ENCODE measurements around the gene UGT1A3. TPM values are rescaled to one million over a fixed set of nuclear protein-coding genes. Genes with fewer than 3 reads are reported as not detected.

UGT1A3 gene
- total RNA-seq, 1 donor from 2014 or later, result 0.19 TPM

GRCh38 chr2:233813236-233814055, 84.6 kb downstream of the UGT1A3 start:
- DNase-seq (ENCODE audit: extremely low spot score, unreplicated experiment), result peak; percentile 37

GRCh38 chr2:233814056-233814835, 85.4 kb downstream of the UGT1A3 start:
- Mint-ChIP-seq H3K36me3 (no peaks in the 10 kb centered on the region), H3K9me3 (no peaks in the 10 kb centered on the region), H3K27me3 (peaks cover 15% of the 10 kb centered on the region)

More at GRCh38 chr2:233813236-233814055, 84.6 kb downstream of the UGT1A3 start:
- H3K27ac Mint-ChIP-seq, result no peak overlapping the region
- H3K9me3 Mint-ChIP-seq, result no peaks in the 10 kb centered on the region
- no peak for TF ChIP-seq CTCF (conservative IDR thresholded peaks at IDR 0.05)
- H3K27me3 Mint-ChIP-seq, result peaks cover 15% of the 10 kb centered on the region
- H3K4me1 Mint-ChIP-seq (ENCODE audit: unreplicated experiment), result peaks cover 11% of the 10 kb centered on the region
- H3K36me3 Mint-ChIP-seq, result no peaks in the 10 kb centered on the region
- H3K4me3 Mint-ChIP-seq, result no peak overlapping the region

GRCh38 chr2:233815861-233816260, 87.0 kb downstream of the UGT1A3 start:
- peaks cover 6% of the 10 kb centered on the region for H3K27me3 Mint-ChIP-seq
- no peak for DNase-seq (ENCODE audit: extremely low spot score, unreplicated experiment)
- no peak for TF ChIP-seq CTCF (conservative IDR thresholded peaks at IDR 0.05)
- H3K4me1 Mint-ChIP-seq (ENCODE audit: unreplicated experiment), result peaks cover 11% of the 10 kb centered on the region
- no peaks in the 10 kb centered on the region for H3K36me3 Mint-ChIP-seq
- no peak overlapping the region for H3K27ac Mint-ChIP-seq
- no peak overlapping the region for H3K4me3 Mint-ChIP-seq
- H3K9me3 Mint-ChIP-seq, result no peaks in the 10 kb centered on the region

More at GRCh38 chr2:233814056-233814835, 85.4 kb downstream of the UGT1A3 start:
- DNase-seq (ENCODE audit: extremely low spot score, unreplicated experiment), result peak; percentile 52
- Mint-ChIP-seq H3K27ac (no peak overlapping the region), H3K4me3 (no peak overlapping the region), H3K4me1 (ENCODE audit: unreplicated experiment) (peaks cover 11% of the 10 kb centered on the region)
- TF ChIP-seq CTCF (conservative IDR thresholded peaks at IDR 0.05), result no peak

- DNase-seq (ENCODE audit: extremely low spot score, unreplicated experiment), result no peak
- H3K27me3 Mint-ChIP-seq, result peaks cover 7% of the 10 kb centered on the region
- peaks cover 11% of the 10 kb centered on the region for H3K4me1 Mint-ChIP-seq (ENCODE audit: unreplicated experiment)
- H3K4me3 Mint-ChIP-seq, result no peak overlapping the region
- no peaks in the 10 kb centered on the region for H3K36me3 Mint-ChIP-seq
- TF ChIP-seq CTCF (conservative IDR thresholded peaks at IDR 0.05), result no peak
- no peak overlapping the region for H3K27ac Mint-ChIP-seq
- no peaks in the 10 kb centered on the region for H3K9me3 Mint-ChIP-seq
These were observed 87.5 kb downstream of the UGT1A3 start for GRCh38 chr2:233816334-233816733.

- Mint-ChIP-seq H3K27ac (no peak overlapping the region), H3K27me3 (peaks cover 9% of the 10 kb centered on the region), H3K9me3 (no peaks in the 10 kb centered on the region), H3K4me1 (ENCODE audit: unreplicated experiment) (peaks cover 11% of the 10 kb centered on the region), H3K4me3 (no peak overlapping the region), H3K36me3 (no peaks in the 10 kb centered on the region)
- DNase-seq (ENCODE audit: extremely low spot score, unreplicated experiment), result no peak
- TF ChIP-seq CTCF (conservative IDR thresholded peaks at IDR 0.05), result no peak
These were observed 87.9 kb downstream of the UGT1A3 start for GRCh38 chr2:233816771-233817170.

All from type B pancreatic cell (in vitro differentiated cells).